GM12878 (cell line): ENCODE measurements around the gene PIGN. TPM values are rescaled to one million over a fixed set of nuclear protein-coding genes. Genes with fewer than 3 reads are reported as not detected.

Source experiments
- ATAC-seq: fragments of 200-7000 bp; cut with Tn5 transposase; 3 replicates; pipeline ENCODE4 v1.9.1; 2020; ENCODE audit warnings: mild to moderate bottlenecking, moderate library complexity
- BruUV-seq: library from RNA; stranded (reverse); fragments of 400-500 nt; replicated peaks from 2 replicates; lab custom pipeline; 2021; lab: Mats Ljungman, UMichigan
- CTCF ChIA-PET: fragments of 300-600 bp; sonication (Branson Sonifier 250); formaldehyde crosslinking; extraction: SDS; loops from one replicate; lab custom pipeline; 2021; ENCODE audit warnings: inconsistent platforms; lab: Yijun Ruan, JAX
- POLR2A ChIA-PET: fragments of 350-600 bp; formaldehyde crosslinking; extraction: SDS; loops from one replicate; lab custom pipeline; 2021; ENCODE audit warnings: inconsistent platforms; lab: Charles Lee
- RAD21 ChIA-PET: fragments of 300-600 bp; sonication (Branson Sonifier 250); formaldehyde crosslinking; loops from one replicate; lab custom pipeline; 2023; ENCODE audit warnings: antibody characterized with exemption; ENCODE audit not compliant: unreplicated experiment; lab: Charles Lee
- SMC1A ChIA-PET: fragments of 300-600 bp; sonication (Branson Sonifier 250); formaldehyde crosslinking; loops from one replicate; lab custom pipeline; 2023; ENCODE audit not compliant: unreplicated experiment, uncharacterized antibody; lab: Charles Lee
- DNase-seq: peaks from one replicate; pipeline ENCODE4 v3.0.0-alpha.2; 2011; ENCODE audit warnings: low read depth, low spot score
- FAIRE-seq: peaks from 3 replicates; lab custom pipeline; 2011; peaks lifted over from hg19 to GRCh38; lab: Jason Lieb, UNC
- H2AFZ ChIP-seq: 2 replicates; pipeline ENCODE4 v1.6.0; 2011; ENCODE audit warnings: low read depth, low read length, control low read depth; ENCODE audit not compliant: control insufficient read depth
- H3K27ac ChIP-seq: 2 replicates; pipeline ENCODE4 v1.5.1; 2011; ENCODE audit warnings: control low read depth; ENCODE audit not compliant: control insufficient read depth, insufficient read depth
- H3K27me3 ChIP-seq, 2 experiments: replicated peaks in 1 of 2; 2 replicates each; pipeline versions ENCODE4 v1.6.0 to v1.6.1; 2011; ENCODE audit warnings: low read length in 1 of 2; ENCODE audit not compliant: control insufficient read depth in 2 of 2, insufficient read depth in 2 of 2
- H3K36me3 ChIP-seq, 2 experiments: 2 replicates each; pipeline ENCODE4 v1.5.1; 2011; ENCODE audit warnings: low read length in 1 of 2; ENCODE audit not compliant: control insufficient read depth in 2 of 2, insufficient read depth in 2 of 2
- H3K4me1 ChIP-seq: 2 replicates; pipeline ENCODE4 v1.6.1; 2011; ENCODE audit warnings: mild to moderate bottlenecking, low read length, moderate library complexity, mixed read lengths; ENCODE audit not compliant: control insufficient read depth, insufficient read depth
- H3K4me2 ChIP-seq: 2 replicates; pipeline ENCODE4 v1.6.0; 2011; ENCODE audit warnings: control low read depth; ENCODE audit not compliant: control insufficient read depth, insufficient read depth
- H3K4me3 ChIP-seq: fragments of 200-600 bp; sonication (generic); 2 replicates; pipeline ENCODE4 v1.5.1; 2016
- H3K79me2 ChIP-seq: 2 replicates; pipeline ENCODE4 v1.6.0; 2011; ENCODE audit warnings: low read length; ENCODE audit not compliant: control insufficient read depth, insufficient read depth
- H3K9ac ChIP-seq: 2 replicates; pipeline ENCODE4 v1.8.0; 2011; ENCODE audit warnings: low read length, control low read depth, mixed read lengths; ENCODE audit not compliant: control insufficient read depth, insufficient read depth
- H3K9me3 ChIP-seq: replicated peaks from 3 replicates; pipeline ENCODE4 v1.5.1; 2011; ENCODE audit warnings: mild to moderate bottlenecking, low read length; ENCODE audit not compliant: control insufficient read depth, insufficient read depth
- H4K20me1 ChIP-seq: 2 replicates; pipeline ENCODE4 v1.6.0; 2011; ENCODE audit not compliant: control insufficient read depth, insufficient read depth
- BMI1 ChIP-seq: fragments of 450-650 bp; IDR thresholded peaks from 2 replicates; pipeline ENCODE4 v1.6.1; 2016; ENCODE audit warnings: mild to moderate bottlenecking, moderate library complexity, borderline replicate concordance
- EP300 ChIP-seq, 2 experiments: fragments of 150-350 bp in 1 of 2; IDR thresholded peaks; 2 replicates each; pipeline ENCODE4 v1.6.1; 2011 to 2012; ENCODE audit warnings: low read depth in 2 of 2, low read length in 2 of 2, borderline replicate concordance in 1 of 2, improper control_type of control experiment in 1 of 2, inconsistent platforms in 1 of 2; ENCODE audit not compliant: control insufficient read depth in 1 of 2
- ETV6 ChIP-seq, 2 experiments: fragments of 450-650 bp in 1 of 2; IDR thresholded peaks in 1 of 2; conservative IDR thresholded peaks in 1 of 2; 2 replicates each; pipeline ENCODE4 v1.6.1; 2014; ENCODE audit warnings: antibody characterized with exemption in 1 of 2, borderline replicate concordance in 1 of 2, low read depth in 1 of 2, mild to moderate bottlenecking in 1 of 2, moderate library complexity in 1 of 2
- GATAD2B ChIP-seq: fragments of 450-650 bp; conservative IDR thresholded peaks from 2 replicates; pipeline ENCODE4 v1.6.1; 2017; ENCODE audit warnings: low read depth, mild to moderate bottlenecking, moderate library complexity
- HDAC6 ChIP-seq: fragments of 200-600 bp; sonication (generic); IDR thresholded peaks from one replicate; pipeline ENCODE4 v1.8.0; 2017; ENCODE audit warnings: antibody characterized with exemption; ENCODE audit not compliant: unreplicated experiment
- IKZF2 ChIP-seq, 2 experiments: fragments of 450-650 bp; IDR thresholded peaks; 2 replicates each; pipeline ENCODE4 v1.6.1; 2017; ENCODE audit warnings: mild to moderate bottlenecking in 2 of 2, moderate library complexity in 2 of 2
- IRF4 ChIP-seq: IDR thresholded peaks from 2 replicates; pipeline ENCODE4 v1.6.1; 2011; ENCODE audit warnings: low read depth, low read length
- POLR2AphosphoS2 ChIP-seq: IDR thresholded peaks from 2 replicates; pipeline ENCODE4 v1.6.1; 2011; ENCODE audit warnings: low read depth, mild to moderate bottlenecking, low read length, improper control_type of control experiment, moderate library complexity
- RB1 ChIP-seq: fragments of 450-650 bp; formaldehyde crosslinking; IDR thresholded peaks from 2 replicates; pipeline ENCODE4 v1.6.1; 2017; ENCODE audit warnings: mild to moderate bottlenecking, borderline replicate concordance
- SKIL ChIP-seq: fragments of 450-650 bp; IDR thresholded peaks from 2 replicates; pipeline ENCODE4 v1.6.1; 2017; ENCODE audit warnings: mild to moderate bottlenecking, low read depth, inconsistent platforms; ENCODE audit not compliant: poor library complexity, severe bottlenecking
- SMARCA5 ChIP-seq: fragments of 450-650 bp; IDR thresholded peaks from 2 replicates; pipeline ENCODE4 v1.6.1; 2017; ENCODE audit warnings: mild to moderate bottlenecking
- ZBED1 ChIP-seq: IDR thresholded peaks from 2 replicates; pipeline ENCODE4 v1.6.1; 2016; ENCODE audit warnings: borderline replicate concordance
- in situ Hi-C: fragments of 300-500 bp; cut with MboI; formaldehyde crosslinking; loops from 9 replicates; pipeline ENCODE4 v1.14.3; 2018; ENCODE audit warnings: mixed read lengths
- intact Hi-C: fragments of 100-400 bp; cut with micrococcal nuclease; formaldehyde crosslinking; loops from one replicate; pipeline ENCODE4 v1.14.2; 2022; ENCODE audit not compliant: unreplicated experiment
- polyA plus RNA-seq, 11 experiments: library from polyadenylated mRNA; depleted of rRNA in 4 of 11; unstranded in 6 of 11; stranded (reverse) in 5 of 11; fragments of >200 nt; fragmentation: Nextera tagmentation in 4 of 11; fragmentation: Illumina TruSeq in 1 of 11; extraction: Ambion mirVana in 4 of 11; extraction: Trizol in 1 of 11; gene quantifications; 1 replicate in 1 of 11; 2 replicates in 10 of 11; pipeline versions ENCODE4 v1.2.1 to v1.2.3, GENCODE V29; 2011 to 2016; ENCODE audit warnings: inconsistent platforms in 2 of 11, missing spikeins in 2 of 11, low read depth in 1 of 11
- total RNA-seq, 4 experiments: library from RNA; depleted of rRNA in 3 of 4; stranded (reverse); fragments of >200 nt in 3 of 4; fragmentation: Illumina TruSeq in 1 of 4; extraction: Trizol in 1 of 4; gene quantifications; 2 replicates each; pipeline versions ENCODE4 v1.2.1 to v1.2.3, GENCODE V29; 2013 to 2021
- TF ChIP-seq, protein P1 (sequence below): fragments of 450-650 bp; IDR thresholded peaks from 2 replicates; pipeline ENCODE4 v1.6.1; 2017; ENCODE audit warnings: borderline replicate concordance

The PIGN gene
- total and polyA plus RNA-seq, 10 of the 15 experiments (the other 5 are each of a cell fraction or from before 2014, with no cell fraction given): 6.9 to 25.4 (median 18.7) TPM

- TF ChIP-seq RB1: no peak
- TF ChIP-seq SKIL: no peak
- no peak for TF ChIP-seq HDAC6
- no peak for TF ChIP-seq IKZF2 (IDR thresholded peaks at IDR 0.05)
- no peak for TF ChIP-seq IRF4
Measured at GRCh38 chr18:62073461-62074281, 113.2 kb downstream of the PIGN start (continued).

DNA sequence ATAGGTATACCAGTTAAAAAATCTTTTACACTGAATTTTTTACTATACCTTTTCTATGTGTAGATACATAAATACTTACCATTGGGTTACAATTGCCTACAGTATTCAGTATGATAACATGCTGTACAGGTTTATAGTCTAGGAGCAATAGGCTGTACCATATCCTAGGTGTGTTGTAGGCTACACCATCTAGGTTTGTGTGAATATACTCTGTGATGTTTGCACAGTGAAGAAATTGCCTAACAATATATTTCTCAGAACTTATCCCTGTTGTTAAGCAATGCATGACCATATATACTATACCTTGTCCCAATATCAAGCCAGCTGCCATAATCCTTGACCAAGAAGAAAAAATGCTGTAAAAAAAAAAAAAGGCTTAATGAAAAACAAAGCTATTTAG is 114.5 kb downstream of the PIGN start:
- BruUV-seq: no TSS peak
- POLR2A ChIA-PET: interaction anchor here (0.6 kb wide), 1 partner anchor 48 kb away, joined by 3 read pairs; no protein-coding TSS in a partner anchor
- intact Hi-C loops: no loop called here
- TF ChIP-seq ZBED1 (no peak), EP300 (IDR thresholded peaks at IDR 0.05; ENCODE audit: borderline replicate concordance in 1 of 2, control insufficient read depth in 1 of 2, low read depth in 2 of 2, low read length in 2 of 2) (no peak), BMI1 (no peak), SMARCA5 (no peak), SKIL (no peak), POLR2AphosphoS2 (no peak), GATAD2B (no peak), ETV6 (conservative IDR thresholded peaks at IDR 0.05 in 1 of 2, IDR thresholded peaks at IDR 0.05 in 1 of 2; ENCODE audit: borderline replicate concordance in 1 of 2, low read depth in 1 of 2) (no peak)
- TF ChIP-seq, protein P1, sequence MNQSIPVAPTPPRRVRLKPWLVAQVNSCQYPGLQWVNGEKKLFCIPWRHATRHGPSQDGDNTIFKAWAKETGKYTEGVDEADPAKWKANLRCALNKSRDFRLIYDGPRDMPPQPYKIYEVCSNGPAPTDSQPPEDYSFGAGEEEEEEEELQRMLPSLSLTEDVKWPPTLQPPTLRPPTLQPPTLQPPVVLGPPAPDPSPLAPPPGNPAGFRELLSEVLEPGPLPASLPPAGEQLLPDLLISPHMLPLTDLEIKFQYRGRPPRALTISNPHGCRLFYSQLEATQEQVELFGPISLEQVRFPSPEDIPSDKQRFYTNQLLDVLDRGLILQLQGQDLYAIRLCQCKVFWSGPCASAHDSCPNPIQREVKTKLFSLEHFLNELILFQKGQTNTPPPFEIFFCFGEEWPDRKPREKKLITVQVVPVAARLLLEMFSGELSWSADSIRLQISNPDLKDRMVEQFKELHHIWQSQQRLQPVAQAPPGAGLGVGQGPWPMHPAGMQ: no peak

More for the DNA sequence above, 114.5 kb downstream of the PIGN start:
- in situ Hi-C loops: no loop called here
- FAIRE-seq (no peak), DNase-seq (no peak), ATAC-seq (no peak)
- CTCF ChIA-PET: interaction anchor here (1.0 to 1.2 kb wide), 2 partner anchors 11 to 16 kb away, joined by 3 to 4 read pairs; no protein-coding TSS in a partner anchor
- no peak overlapping the region for H3K9ac ChIP-seq
- SMC1A ChIA-PET: interaction anchor here (1.0 to 1.3 kb wide), 3 partner anchors 12 to 61 kb away, joined by 3 read pairs; no protein-coding TSS in a partner anchor
- RAD21 ChIA-PET: interaction anchor here (1.5 kb wide), 1 partner anchor 120 kb away, joined by 3 read pairs; no protein-coding TSS in a partner anchor
- no peaks in the 10 kb centered on the region for H3K4me1 ChIP-seq
- no peak overlapping the region for H2AFZ ChIP-seq
- no peaks in the 10 kb centered on the region for H4K20me1 ChIP-seq
- no peaks in the 10 kb centered on the region for H3K27me3 ChIP-seq
- H3K27ac ChIP-seq: no peak overlapping the region
- no peaks in the 10 kb centered on the region for H3K9me3 ChIP-seq
- no peak overlapping the region for H3K4me2 ChIP-seq
- no peaks in the 10 kb centered on the region for H3K36me3 ChIP-seq
- no peak overlapping the region for H3K4me3 ChIP-seq
- no peaks in the 10 kb centered on the region for H3K79me2 ChIP-seq
